G401 (cell line): Measurements from ENCODE around the gene MYLIP. TPM values are rescaled to one million over a fixed set of nuclear protein-coding genes. Genes with fewer than 3 reads are reported as not detected.
"Not testable (repeated sequence)": the region's sequence is repeated elsewhere in the genome, so short reads cannot be mapped to it uniquely, and the experiment has no call there.

ENCODE experiments used
- DNase-seq: peaks from one replicate; pipeline ENCODE4 v3.0.0-alpha.2; 2015; ENCODE audit warnings: low spot score
- in situ Hi-C: cut with HindIII; loops from 2 replicates; pipeline ENCODE4 v1.10.0; 2016; ENCODE audit warnings: low sequenced_read_pairs, mixed read lengths
- total RNA-seq: library from RNA; depleted of rRNA; stranded (reverse); fragments of >200 nt; shearing (Covaris generic); gene quantifications from 2 replicates; pipeline ENCODE4 v1.2.3, GENCODE V29; 2014

Gene MYLIP
- total RNA-seq, 1 experiment from 2014 or later = 2.0 TPM

GRCh38 chr6:16163535-16164300 is 34.8 kb downstream of the MYLIP start:
- DNase-seq = no peak
- in situ Hi-C loops = no loop called here

DNA sequence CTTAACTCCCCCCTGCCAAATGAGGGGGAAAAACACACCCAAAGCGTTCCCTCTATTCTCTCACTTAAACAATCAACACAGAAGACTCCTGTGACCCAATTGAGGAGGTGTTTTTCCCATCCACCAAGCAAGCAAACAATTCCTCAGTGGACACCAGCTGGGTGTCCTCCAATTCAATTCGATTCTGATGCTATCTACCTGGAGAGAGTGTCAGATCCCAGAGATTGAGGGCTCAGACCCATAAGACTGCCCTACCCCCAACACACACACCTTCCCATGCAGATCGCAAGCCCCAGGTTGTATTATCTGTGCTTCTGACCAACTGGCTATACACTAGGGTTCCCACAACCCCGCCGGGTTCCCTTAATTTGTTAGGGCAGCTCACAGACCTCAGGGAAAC is 36.8 kb downstream of the MYLIP start:
- no peak for DNase-seq
- in situ Hi-C loops = no loop called here

DNA sequence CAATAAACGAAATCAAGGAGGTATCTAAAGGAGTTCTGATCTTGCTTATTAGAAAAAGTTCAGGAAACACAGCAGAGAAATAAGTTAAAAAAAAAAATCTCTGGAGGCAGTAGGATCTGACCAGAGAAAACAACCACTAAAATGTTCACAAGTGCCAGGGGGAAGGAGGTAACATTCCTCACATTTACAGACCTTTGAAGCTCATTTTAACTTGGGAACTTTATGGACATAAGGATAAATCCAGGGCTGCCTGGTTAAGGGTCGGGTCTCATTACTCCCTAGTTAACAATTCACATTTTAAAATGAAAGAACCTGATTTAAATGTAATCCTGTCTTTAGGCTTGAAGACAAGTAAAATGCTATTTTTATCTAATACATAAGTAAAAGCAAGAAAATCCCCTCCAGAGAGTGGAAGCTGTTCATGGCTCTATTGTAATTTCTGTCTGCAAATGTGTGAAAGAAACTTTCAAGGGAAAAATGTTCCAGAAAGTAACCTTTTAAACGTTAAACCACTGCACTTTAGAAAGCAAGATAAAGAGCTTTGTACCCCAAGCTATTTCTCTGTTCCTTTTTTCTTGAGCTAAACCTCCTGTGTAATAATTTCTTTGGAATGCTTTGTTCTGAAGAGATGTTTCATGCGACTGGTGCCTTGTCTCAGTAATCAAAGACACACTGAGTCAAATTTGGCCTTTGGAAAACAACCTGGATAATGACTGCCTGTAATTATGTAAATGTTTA is 38.2 kb downstream of the MYLIP start:
- in situ Hi-C loops = no loop called here
- DNase-seq = no peak

- no peak for DNase-seq
- in situ Hi-C loops = no loop called here
Measured at GRCh38 chr6:16168121-16168520, 39.2 kb downstream of the MYLIP start.

- in situ Hi-C loops = no loop called here
- peak; percentile 11 for DNase-seq
Measured at GRCh38 chr6:16168858-16169257, 40.0 kb downstream of the MYLIP start.

- in situ Hi-C loops = no loop called here
- DNase-seq = no peak
Measured at GRCh38 chr6:16171400-16171799, 42.5 kb downstream of the MYLIP start.

DNA sequence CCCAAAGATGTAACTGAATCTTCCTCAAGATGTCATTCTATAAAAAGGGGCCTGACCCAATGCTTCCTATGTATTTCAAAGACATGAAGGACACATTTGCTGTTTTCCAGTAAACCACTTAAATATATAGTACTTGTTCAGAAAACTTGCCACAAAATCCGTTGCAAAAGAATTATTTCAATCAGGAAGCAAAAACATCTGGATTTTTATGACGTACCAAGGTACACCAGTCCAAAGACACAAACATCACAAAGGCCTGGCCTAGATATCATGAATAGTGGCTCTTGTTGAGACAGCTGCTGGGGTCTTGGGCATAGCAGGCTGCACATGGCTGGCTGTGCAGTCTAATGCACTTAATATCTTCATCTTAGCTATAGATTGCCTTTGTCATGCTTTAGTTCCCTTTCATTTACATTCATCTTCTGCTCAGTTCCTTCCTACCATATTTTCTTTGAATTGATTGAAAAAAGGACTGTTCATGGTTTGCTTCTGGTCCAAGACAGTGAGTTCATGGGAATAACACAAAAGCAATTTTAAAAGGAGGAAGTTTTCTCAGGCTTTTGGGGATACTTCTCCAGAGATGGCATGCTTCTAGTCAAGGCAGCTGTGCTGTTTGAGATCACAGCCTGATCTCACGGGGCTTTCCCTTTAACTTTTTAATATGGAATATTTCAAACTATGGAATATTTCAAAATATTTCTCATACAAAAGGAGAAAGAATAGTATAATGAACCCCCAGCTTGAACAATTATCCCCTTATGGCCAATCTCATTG is 44.5 kb downstream of the MYLIP start:
- no peak for DNase-seq
- in situ Hi-C loops = no loop called here

GRCh38 chr6:16174416-16175078 is 45.7 kb downstream of the MYLIP start:
- no peak for DNase-seq
- in situ Hi-C loops = loop anchor here (25.0 kb wide), 1 partner anchor 487 kb away; no protein-coding TSS in a partner anchor

GRCh38 chr6:16176600-16176999 is 47.7 kb downstream of the MYLIP start:
- DNase-seq = not testable (repeated sequence)
- in situ Hi-C loops = loop anchor here (25.0 kb wide), 1 partner anchor 489 kb away; no protein-coding TSS in a partner anchor

- in situ Hi-C loops = loop anchor here (25.0 kb wide), 1 partner anchor 491 kb away; no protein-coding TSS in a partner anchor
- DNase-seq = no peak
Measured at GRCh38 chr6:16177881-16178280, 49.0 kb downstream of the MYLIP start.

GRCh38 chr6:16178351-16178750 is 49.5 kb downstream of the MYLIP start:
- in situ Hi-C loops = loop anchor here (25.0 kb wide), 1 partner anchor 491 kb away; no protein-coding TSS in a partner anchor
- no peak for DNase-seq

- no peak for DNase-seq
- in situ Hi-C loops = loop anchor here (25.0 kb wide), 1 partner anchor 492 kb away; no protein-coding TSS in a partner anchor
Measured at GRCh38 chr6:16179063-16179462, 50.2 kb downstream of the MYLIP start.

- in situ Hi-C loops = loop anchor here (25.0 kb wide), 1 partner anchor 493 kb away; no protein-coding TSS in a partner anchor
- no peak for DNase-seq
Measured at GRCh38 chr6:16179970-16180431, 51.1 kb downstream of the MYLIP start.

- in situ Hi-C loops = loop anchor here (25.0 kb wide), 1 partner anchor 494 kb away; no protein-coding TSS in a partner anchor
- DNase-seq = no peak
Measured at GRCh38 chr6:16180696-16181438, 52.0 kb downstream of the MYLIP start.

DNA sequence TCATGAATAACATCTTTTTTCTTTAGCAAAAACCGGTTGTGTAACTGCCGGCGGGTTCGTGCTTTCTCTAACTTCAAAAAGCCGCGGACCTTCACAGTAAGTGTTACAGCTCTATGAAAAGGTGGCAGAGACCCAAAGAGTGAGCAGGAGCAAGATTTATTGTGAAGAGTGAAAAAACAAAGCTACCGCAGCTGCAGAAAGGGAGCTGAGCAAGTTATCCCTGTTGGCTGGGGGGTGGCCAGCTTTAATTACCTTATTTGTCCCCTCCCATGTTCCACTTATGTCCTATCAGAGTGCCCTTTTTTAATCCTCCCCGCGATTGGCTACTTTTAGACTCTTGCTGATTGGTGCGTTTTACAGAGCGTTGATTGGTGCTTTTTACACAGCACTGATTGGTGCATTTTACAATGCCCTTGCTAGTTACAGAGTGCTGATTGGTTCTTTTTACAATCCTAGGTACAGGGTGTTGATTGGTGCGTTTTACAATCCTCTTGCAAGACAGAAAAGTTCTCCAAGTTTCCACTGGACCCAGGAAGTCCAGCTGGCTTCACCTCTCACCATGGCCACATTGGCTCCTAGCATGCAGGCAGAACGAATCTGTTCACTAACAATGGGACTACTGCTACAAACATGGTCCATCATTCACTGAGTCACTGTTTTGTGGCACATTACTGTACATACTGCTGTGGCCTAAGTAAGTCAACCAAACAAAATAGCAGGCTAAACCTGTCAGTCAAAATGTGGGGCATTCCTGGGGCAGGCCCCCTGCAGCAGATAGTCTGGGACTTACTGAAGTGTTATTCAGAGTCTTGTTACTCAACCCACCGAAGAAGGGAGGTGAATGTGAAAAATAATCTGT is 52.8 kb downstream of the MYLIP start:
- no peak for DNase-seq
- in situ Hi-C loops = loop anchor here (25.0 kb wide), 1 partner anchor 494 kb away; no protein-coding TSS in a partner anchor

- DNase-seq = peak; percentile 57
- in situ Hi-C loops = loop anchor here (25.0 kb wide), 1 partner anchor 496 kb away; no protein-coding TSS in a partner anchor
Measured at GRCh38 chr6:16183187-16183664, 54.3 kb downstream of the MYLIP start.

DNA sequence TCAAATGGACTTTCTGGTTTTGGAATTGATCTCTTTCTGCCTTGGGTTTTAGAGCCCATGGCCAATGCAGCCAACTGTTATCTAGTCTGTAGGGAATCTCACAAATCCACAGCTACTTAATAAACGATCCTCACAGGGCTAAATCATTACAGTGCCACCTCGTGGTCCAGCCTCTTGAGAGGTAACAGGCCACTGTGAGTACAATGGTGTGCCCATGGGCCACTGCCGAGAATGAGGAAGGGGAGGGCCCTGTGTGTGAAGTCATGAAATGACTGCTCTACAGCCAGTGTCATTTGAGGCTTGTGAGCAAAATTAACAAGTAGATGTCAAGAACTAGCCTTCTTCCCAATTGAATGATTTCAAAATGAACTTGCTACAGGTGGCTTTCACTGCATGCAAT is 55.2 kb downstream of the MYLIP start:
- in situ Hi-C loops = loop anchor here (25.0 kb wide), 1 partner anchor 497 kb away; no protein-coding TSS in a partner anchor
- peak; percentile 11 for DNase-seq
